Measurements from ENCODE around the gene SERPINB2.
"Not testable (repeated sequence)": the region's sequence is repeated elsewhere in the genome, so short reads cannot be mapped to it uniquely, and the experiment has no call there.

SERPINB2 gene

GRCh38 chr18:63936932-63937393 is 49.5 kb downstream of the SERPINB2 start:
- no peak for DNase-seq

GRCh38 chr18:63940008-63940407 is 52.5 kb downstream of the SERPINB2 start:
- no peak for DNase-seq

DNA sequence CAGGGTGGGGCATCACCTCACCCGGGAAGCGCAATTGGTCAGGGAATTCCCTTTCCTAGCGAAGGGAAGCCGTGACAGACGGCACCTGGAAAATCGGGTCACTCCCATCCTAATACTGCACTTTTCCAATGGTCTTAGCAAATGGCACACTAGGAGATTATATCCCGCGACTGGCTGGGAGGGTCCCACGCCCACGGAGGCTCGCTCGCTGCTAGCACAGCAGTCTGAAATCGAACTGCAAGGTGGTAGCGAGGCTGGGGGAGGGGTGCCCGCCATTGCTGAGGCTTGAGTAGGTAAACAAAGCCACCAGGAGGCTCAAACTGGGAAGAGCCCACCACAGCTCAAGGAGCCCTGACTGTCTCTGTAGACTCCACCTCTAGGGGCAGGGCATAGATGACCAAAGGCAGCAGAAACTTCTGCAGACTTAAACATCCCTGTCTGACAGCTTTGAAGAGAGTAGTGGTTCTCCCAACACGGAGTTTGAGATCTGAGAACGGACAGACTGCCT is 53.1 kb downstream of the SERPINB2 start:
- DNase-seq = not testable (repeated sequence)

GRCh38 chr18:63947051-63947790 is 59.7 kb downstream of the SERPINB2 start:
- no peak for DNase-seq

- peak; percentile 33 for DNase-seq
These were observed 61.7 kb downstream of the SERPINB2 start, which contains the start of gene HMSD for GRCh38 chr18:63949068-63949737. TSS of gene HMSD (plus strand) at chr18:63949301. CDS start at chr18:63953456, 4,155 bp downstream.

- no peak for DNase-seq
These were observed 63.8 kb downstream of the SERPINB2 start for GRCh38 chr18:63951302-63951705.

All from right hindlimb (tissue), 1 donor.